GM21529 (cell line): ENCODE results near the gene CRABP1.

Experiments
- ATAC-seq: cut with Tn5 transposase; IDR thresholded peaks from one replicate; pipeline ENCODE4 v1.9.1; 2021; ENCODE audit not compliant: unreplicated experiment

Gene CRABP1

DNA sequence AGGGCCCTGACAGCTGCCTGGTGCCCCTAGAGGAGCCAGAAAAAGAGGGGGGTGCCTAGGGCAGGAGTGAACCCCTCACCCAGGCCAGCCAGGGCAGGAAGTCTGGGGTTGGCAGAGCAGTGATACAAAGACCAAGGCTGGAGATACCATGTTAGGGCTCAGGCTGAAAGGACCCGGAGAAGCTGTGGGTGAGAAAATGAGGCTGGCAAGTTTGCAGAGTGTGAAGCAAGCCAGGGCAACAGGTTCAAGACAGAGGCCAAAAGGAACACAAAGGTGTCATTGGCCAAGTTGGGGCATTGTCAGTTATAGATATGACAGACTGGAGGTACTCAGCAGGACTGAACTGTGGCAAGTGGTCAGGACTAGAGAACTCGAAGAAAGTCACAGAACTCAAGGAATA lies 57.2 kb downstream of the CRABP1 start:
- no peak for ATAC-seq
